Upper lobe of right lung (tissue), 1 donor: ENCODE data around the gene TBX5. TPM values are rescaled to one million over a fixed set of nuclear protein-coding genes. Genes with fewer than 3 reads are reported as not detected.

ENCODE experiments used
- ATAC-seq: fragments of 200-7000 bp; cut with Tn5 transposase; one replicate; pipeline ENCODE4 v1.9.1; 2020; ENCODE audit warnings: mild to moderate bottlenecking, moderate library complexity
- DNase-seq: peaks from one replicate; pipeline ENCODE4 v3.0.0-alpha.2; 2020
- H3K27ac ChIP-seq: fragments of 200-600 bp; one replicate; pipeline ENCODE4 v1.8.0; 2022
- H3K27me3 ChIP-seq: fragments of 200-600 bp; one replicate; pipeline ENCODE4 v1.8.0; 2022; ENCODE audit warnings: mild to moderate bottlenecking
- H3K36me3 ChIP-seq: fragments of 200-600 bp; one replicate; pipeline ENCODE4 v1.8.0; 2022
- H3K4me1 ChIP-seq: fragments of 200-600 bp; one replicate; pipeline ENCODE4 v1.8.0; 2022
- H3K4me3 ChIP-seq: fragments of 200-600 bp; one replicate; pipeline ENCODE4 v1.8.0; 2022; ENCODE audit warnings: mild to moderate bottlenecking
- H3K9me3 ChIP-seq: fragments of 200-600 bp; one replicate; pipeline ENCODE4 v1.8.0; 2022
- intact Hi-C: fragments of 100-400 bp; cut with DNase I; formaldehyde crosslinking; loops from one replicate; pipeline ENCODE4 v1.11.0; 2022
- total RNA-seq: library from RNA; stranded (reverse); fragmentation: NEBNext Ultra II Directional; extraction: Animal tissue kit (Norgen Biotek cat#: 25700); gene quantifications from one replicate; pipeline ENCODE4 v1.2.1, GENCODE V29; 2021
- TF ChIP-seq, protein P1 (sequence below): fragments of 200-600 bp; IDR thresholded peaks from one replicate; pipeline ENCODE4 v1.8.0; 2022; ENCODE audit warnings: antibody characterized with exemption
- donor health status: DM: no; HTN: yes; CAD: no; lungs with severe emphysema.

TBX5 gene
- total RNA-seq, 1 donor from 2014 or later: 22.3 TPM

DNA sequence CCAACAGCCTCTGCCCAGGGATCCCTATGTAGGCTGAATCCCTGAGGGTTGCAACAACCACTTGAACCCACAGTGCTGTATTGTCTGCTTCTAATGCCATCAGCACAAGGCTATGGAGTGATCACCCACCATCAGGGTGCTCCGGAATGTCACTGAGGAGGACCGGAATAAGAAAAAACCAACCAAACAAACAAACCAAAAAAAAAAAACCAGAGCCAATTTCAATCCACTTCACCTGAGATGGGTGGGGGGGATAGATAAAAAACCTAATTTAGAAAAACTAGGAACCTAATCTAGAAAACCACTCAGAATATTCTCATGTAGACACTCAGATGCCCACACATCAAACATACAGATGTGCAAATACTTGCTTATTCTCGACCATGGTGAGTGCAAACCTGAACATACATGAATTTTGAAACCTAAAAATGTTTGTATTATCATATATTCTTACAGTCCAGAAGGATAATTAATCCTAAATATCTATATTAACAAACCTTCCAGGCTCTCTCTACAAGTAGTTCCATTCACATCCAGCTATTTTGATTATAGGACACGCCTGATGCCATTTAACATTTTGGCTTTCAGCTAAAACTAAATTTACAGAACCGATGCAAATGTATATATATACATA is 3.7 kb downstream of the TBX5 start:
- TF ChIP-seq, protein P1, sequence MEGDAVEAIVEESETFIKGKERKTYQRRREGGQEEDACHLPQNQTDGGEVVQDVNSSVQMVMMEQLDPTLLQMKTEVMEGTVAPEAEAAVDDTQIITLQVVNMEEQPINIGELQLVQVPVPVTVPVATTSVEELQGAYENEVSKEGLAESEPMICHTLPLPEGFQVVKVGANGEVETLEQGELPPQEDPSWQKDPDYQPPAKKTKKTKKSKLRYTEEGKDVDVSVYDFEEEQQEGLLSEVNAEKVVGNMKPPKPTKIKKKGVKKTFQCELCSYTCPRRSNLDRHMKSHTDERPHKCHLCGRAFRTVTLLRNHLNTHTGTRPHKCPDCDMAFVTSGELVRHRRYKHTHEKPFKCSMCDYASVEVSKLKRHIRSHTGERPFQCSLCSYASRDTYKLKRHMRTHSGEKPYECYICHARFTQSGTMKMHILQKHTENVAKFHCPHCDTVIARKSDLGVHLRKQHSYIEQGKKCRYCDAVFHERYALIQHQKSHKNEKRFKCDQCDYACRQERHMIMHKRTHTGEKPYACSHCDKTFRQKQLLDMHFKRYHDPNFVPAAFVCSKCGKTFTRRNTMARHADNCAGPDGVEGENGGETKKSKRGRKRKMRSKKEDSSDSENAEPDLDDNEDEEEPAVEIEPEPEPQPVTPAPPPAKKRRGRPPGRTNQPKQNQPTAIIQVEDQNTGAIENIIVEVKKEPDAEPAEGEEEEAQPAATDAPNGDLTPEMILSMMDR: no peak
- Histone ChIP-seq H3K27me3 (peaks cover 96% of the 10 kb centered on the region), H3K9me3 (no peaks in the 10 kb centered on the region), H3K4me3 (peak overlapping the region; percentile 55), H3K36me3 (no peaks in the 10 kb centered on the region), H3K27ac (peak overlapping the region; percentile 79), H3K4me1 (no peaks in the 10 kb centered on the region)
- intact Hi-C loops: no loop called here
- DNase-seq (no peak), ATAC-seq (no peak)

DNA sequence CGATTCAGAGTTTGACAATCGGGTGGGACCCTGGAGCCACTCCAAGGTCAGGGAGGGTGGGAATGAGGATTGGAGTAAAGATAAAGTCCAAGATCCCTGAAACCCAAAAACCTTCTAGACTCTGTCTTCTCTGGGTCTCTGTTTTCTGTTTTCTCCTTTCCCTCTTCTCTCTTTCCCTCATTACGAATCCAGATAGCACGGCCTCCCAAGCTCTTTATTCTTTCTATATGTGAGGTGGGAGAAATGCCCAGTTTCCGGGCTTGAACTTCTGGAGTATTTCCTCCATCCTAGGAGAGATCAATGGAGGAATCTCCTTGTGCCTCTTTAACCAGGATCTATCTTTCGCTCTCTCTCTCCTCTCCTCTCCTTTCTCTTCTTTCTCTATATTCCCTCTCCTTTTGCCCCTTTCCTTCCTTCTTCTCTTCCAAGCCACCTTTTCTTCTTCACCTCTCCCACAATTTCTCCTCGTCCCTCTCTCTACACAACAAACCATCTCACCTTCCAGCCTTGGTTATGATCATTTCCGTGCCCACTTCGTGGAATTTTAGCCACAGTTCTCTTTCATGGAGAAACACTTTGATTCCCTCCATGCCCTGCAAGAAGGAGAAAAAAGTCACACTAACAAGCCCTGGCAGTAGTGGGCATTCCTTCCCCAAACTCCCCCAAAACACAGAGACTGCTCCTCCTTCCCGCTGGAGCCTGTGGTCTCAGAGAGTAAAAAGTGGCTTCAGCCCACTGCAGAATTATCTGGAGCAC is 4.4 kb downstream of the TBX5 start:
- Histone ChIP-seq H3K4me3 (peak overlapping the region; percentile 55), H3K27ac (peak overlapping the region; percentile 79), H3K36me3 (no peaks in the 10 kb centered on the region), H3K27me3 (peaks cover 95% of the 10 kb centered on the region), H3K9me3 (no peaks in the 10 kb centered on the region), H3K4me1 (no peaks in the 10 kb centered on the region)
- intact Hi-C loops: no loop called here
- DNase-seq (no peak), ATAC-seq (no peak)
- TF ChIP-seq, protein P1: no peak

DNA sequence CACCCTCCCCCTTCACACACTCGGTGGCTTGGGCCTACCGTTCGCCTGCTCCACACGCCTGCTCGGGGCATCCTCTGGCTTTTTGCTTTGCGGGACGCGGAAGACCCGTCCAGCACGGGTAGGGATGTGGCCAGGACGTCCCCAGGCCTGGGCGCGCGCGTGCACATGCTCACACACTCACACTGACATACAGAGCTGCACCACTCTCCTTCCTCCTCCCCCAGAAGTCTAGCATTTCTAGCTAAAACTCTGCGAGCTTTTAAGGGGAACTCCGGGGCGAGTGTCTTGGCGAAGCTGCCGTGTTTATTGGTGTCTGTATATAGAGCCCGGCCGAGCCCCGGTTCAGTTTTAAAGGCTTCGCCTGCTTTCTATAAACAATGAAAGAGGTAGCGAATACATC is 5.0 kb downstream of the TBX5 start:
- Histone ChIP-seq H3K36me3 (no peaks in the 10 kb centered on the region), H3K27ac (peak overlapping the region; percentile 79), H3K4me1 (no peaks in the 10 kb centered on the region), H3K9me3 (no peaks in the 10 kb centered on the region), H3K27me3 (peaks cover 95% of the 10 kb centered on the region), H3K4me3 (peak overlapping the region; percentile 55)
- TF ChIP-seq, protein P1: no peak
- ATAC-seq (peak; percentile 10), DNase-seq (no peak)
- intact Hi-C loops: no loop called here

DNA sequence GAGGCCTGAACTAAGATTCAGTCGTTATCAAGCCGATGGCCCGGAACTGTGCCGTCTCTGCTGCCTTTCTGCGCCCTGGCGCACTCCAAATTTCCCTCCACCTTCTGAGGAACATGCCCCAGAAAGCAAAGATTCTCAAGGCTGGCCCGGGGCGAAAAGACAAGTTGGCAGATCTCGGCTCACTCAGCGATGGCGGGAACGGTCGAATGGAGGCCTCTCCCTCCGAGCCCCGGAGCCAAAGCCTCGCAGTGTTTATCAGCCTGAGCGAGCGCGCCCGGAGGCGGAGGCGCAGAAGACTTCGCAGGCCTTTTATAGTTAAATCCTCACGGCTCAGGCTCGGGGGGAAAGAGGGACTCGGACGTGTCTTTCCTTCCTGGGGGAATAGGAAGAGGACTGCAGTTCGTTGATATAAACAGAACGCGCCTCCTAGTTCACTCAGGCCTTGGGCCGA is 5.6 kb downstream of the TBX5 start:
- Histone ChIP-seq H3K27ac (peak overlapping the region; percentile 79), H3K27me3 (peaks cover 93% of the 10 kb centered on the region), H3K36me3 (no peaks in the 10 kb centered on the region), H3K9me3 (no peaks in the 10 kb centered on the region), H3K4me1 (no peaks in the 10 kb centered on the region), H3K4me3 (peak overlapping the region; percentile 55)
- ATAC-seq (no peak), DNase-seq (no peak)
- TF ChIP-seq, protein P1: no peak
- intact Hi-C loops: no loop called here

DNA sequence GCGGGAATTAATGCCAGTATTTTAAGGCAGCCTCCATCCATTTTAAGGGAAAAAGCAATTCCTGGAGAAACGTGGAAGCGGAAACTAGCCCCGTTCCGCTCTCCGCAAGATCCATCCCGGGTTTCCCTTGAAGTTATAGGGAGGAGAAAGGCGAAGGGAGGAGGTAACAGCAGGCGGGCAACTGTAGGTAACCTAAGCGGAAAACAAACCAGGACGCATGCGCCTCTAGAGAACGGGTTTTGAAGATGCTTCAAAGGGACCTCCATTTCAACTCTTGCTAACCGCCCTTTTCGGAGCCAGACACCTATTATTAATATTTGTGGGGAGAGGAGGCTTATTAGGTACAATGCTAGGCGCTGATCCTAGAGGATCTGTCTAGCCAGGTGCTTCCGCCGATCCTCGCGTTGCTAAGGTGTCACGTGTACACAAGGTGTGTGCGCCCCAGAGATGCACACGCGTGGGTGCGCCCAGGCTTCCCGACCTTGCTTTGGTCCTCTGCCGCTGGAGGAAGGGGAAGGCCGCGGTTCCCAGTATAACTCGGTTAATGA is 6.2 kb downstream of the TBX5 start:
- H3K36me3 ChIP-seq: no peaks in the 10 kb centered on the region
- H3K4me1 ChIP-seq: no peaks in the 10 kb centered on the region

More for the DNA sequence above, 6.2 kb downstream of the TBX5 start:
- peak overlapping the region; percentile 79 for H3K27ac ChIP-seq
- TF ChIP-seq, protein P1: no peak
- DNase-seq (no peak), ATAC-seq (no peak)
- peaks cover 93% of the 10 kb centered on the region for H3K27me3 ChIP-seq
- intact Hi-C loops: no loop called here
- H3K9me3 ChIP-seq: no peaks in the 10 kb centered on the region
- peak overlapping the region; percentile 55 for H3K4me3 ChIP-seq
